Endothelial cell of umbilical vein (primary cell): ENCODE data around the gene TNFRSF1B. TPM values are rescaled to one million over a fixed set of nuclear protein-coding genes. Genes with fewer than 3 reads are reported as not detected.

Source experiments
- BruUV-seq: library from RNA; stranded (reverse); fragments of 400-500 nt; replicated peaks from 2 replicates; lab custom pipeline; 2021; lab: Mats Ljungman, UMichigan
- CTCF ChIA-PET: fragments of 300-600, 350-600 bp; sonication (Branson Sonifier 250); formaldehyde crosslinking; loops from one replicate; lab custom pipeline; 2021; ENCODE audit warnings: antibody characterized with exemption, inconsistent platforms; lab: Charles Lee
- POLR2A ChIA-PET: fragments of 300-600, 350-600 bp; sonication (Branson Sonifier 250); formaldehyde crosslinking; loops from one replicate; lab custom pipeline; 2021; ENCODE audit warnings: antibody characterized with exemption, inconsistent platforms; lab: Charles Lee
- DNase-seq: peaks from one replicate; pipeline ENCODE4 v3.0.0-alpha.2; 2011; ENCODE audit warnings: low read depth, low spot score
- FAIRE-seq: peaks from 2 replicates; lab custom pipeline; 2011; peaks lifted over from hg19 to GRCh38; lab: Jason Lieb, UNC
- H2AFZ ChIP-seq: 2 replicates; pipeline ENCODE4 v1.6.0; 2012; ENCODE audit warnings: low read depth, low read length, control low read depth, inconsistent platforms
- H3K27ac ChIP-seq: 2 replicates; pipeline ENCODE4 v1.5.1; 2011; ENCODE audit warnings: low read depth, mild to moderate bottlenecking, control low read depth, low read length, moderate library complexity; ENCODE audit not compliant: insufficient read depth
- H3K27me3 ChIP-seq, 2 experiments: 2 replicates each; pipeline versions ENCODE4 v1.6.0 to v1.6.1; 2011; ENCODE audit warnings: low read length in 2 of 2, mixed read lengths in 1 of 2; ENCODE audit not compliant: control insufficient read depth in 2 of 2, insufficient read depth in 2 of 2
- H3K36me3 ChIP-seq, 2 experiments: 2 replicates in 1 of 2; 3 replicates in 1 of 2; pipeline ENCODE4 v1.5.1; 2011; ENCODE audit warnings: low read length in 2 of 2, mild to moderate bottlenecking in 1 of 2, moderate library complexity in 1 of 2; ENCODE audit not compliant: control insufficient read depth in 2 of 2, insufficient read depth in 2 of 2; ENCODE audit errors: extremely low read depth in 1 of 2
- H3K4me1 ChIP-seq: 3 replicates; pipeline ENCODE4 v1.5.1; 2011; ENCODE audit warnings: mild to moderate bottlenecking, low read length; ENCODE audit not compliant: control insufficient read depth, insufficient read depth; ENCODE audit errors: extremely low read depth
- H3K4me2 ChIP-seq: 2 replicates; pipeline ENCODE4 v1.6.1; 2011; ENCODE audit warnings: low read length, control low read depth, mixed read lengths; ENCODE audit not compliant: insufficient read depth
- H3K4me3 ChIP-seq, 3 experiments: fragments of 200-600 bp in 1 of 3; sonication (generic), shearing (Covaris generic) in 1 of 3; replicated peaks in 1 of 3; 2 replicates each; pipeline ENCODE4 v1.5.1; 2011 to 2016; ENCODE audit warnings: control low read depth in 3 of 3, low read length in 3 of 3, mild to moderate bottlenecking in 2 of 3, inconsistent platforms in 1 of 3, low read depth in 1 of 3, moderate library complexity in 1 of 3; ENCODE audit not compliant: insufficient read depth in 1 of 3
- H3K79me2 ChIP-seq: 2 replicates; pipeline ENCODE4 v1.6.0; 2012; ENCODE audit warnings: low read length, inconsistent platforms; ENCODE audit not compliant: control insufficient read depth, insufficient read depth
- H3K9ac ChIP-seq: replicated peaks from 2 replicates; pipeline ENCODE3; 2011; ENCODE audit warnings: low read length, control low read depth; ENCODE audit not compliant: insufficient read depth; ENCODE audit errors: extremely low read depth
- H3K9me1 ChIP-seq: replicated peaks from 3 replicates; pipeline ENCODE4 v1.6.0; 2011; ENCODE audit warnings: mild to moderate bottlenecking, low read length; ENCODE audit not compliant: control insufficient read depth, insufficient read depth; ENCODE audit errors: extremely low read depth
- H3K9me3 ChIP-seq: replicated peaks from 2 replicates; pipeline ENCODE4 v1.5.1; 2012; ENCODE audit warnings: low read length, inconsistent platforms; ENCODE audit not compliant: control insufficient read depth, insufficient read depth
- H4K20me1 ChIP-seq: replicated peaks from 2 replicates; pipeline ENCODE3; 2011; ENCODE audit warnings: mild to moderate bottlenecking, low read length; ENCODE audit not compliant: control insufficient read depth, insufficient read depth; ENCODE audit errors: extremely low read depth
- EZH2 ChIP-seq: IDR thresholded peaks from 2 replicates; pipeline ENCODE4 v1.6.1; 2012; ENCODE audit warnings: borderline replicate concordance, low read depth, mild to moderate bottlenecking, moderate library complexity, low read length, inconsistent platforms; ENCODE audit not compliant: severe bottlenecking
- GATA2 ChIP-seq: IDR thresholded peaks from 2 replicates; pipeline ENCODE4 v1.7.0; 2011; ENCODE audit warnings: low read depth, mild to moderate bottlenecking, moderate library complexity, mixed read lengths, low read length; ENCODE audit not compliant: insufficient read length, insufficient read depth
- JUN ChIP-seq: IDR thresholded peaks from 2 replicates; pipeline ENCODE4 v1.6.1; 2011; ENCODE audit warnings: borderline replicate concordance, low read depth; ENCODE audit not compliant: insufficient read length, insufficient read depth
- MYC ChIP-seq: IDR thresholded peaks from one replicate; pipeline ENCODE4 v1.6.1; 2011; ENCODE audit warnings: mild to moderate bottlenecking, low read depth, low read length
- POLR2A ChIP-seq: IDR thresholded peaks from 2 replicates; pipeline ENCODE4 v1.6.1; 2012; ENCODE audit warnings: low read depth, mild to moderate bottlenecking, control low read depth, low read length
- POLR2AphosphoS5 ChIP-seq: IDR thresholded peaks from 2 replicates; pipeline ENCODE4 v1.6.1; 2012; ENCODE audit warnings: low read depth, mild to moderate bottlenecking, control low read depth, low read length, moderate library complexity; ENCODE audit not compliant: insufficient read depth
- dilution Hi-C: fragments of 300-500 bp; cut with MboI; formaldehyde crosslinking; loops from one replicate; pipeline ENCODE4 v1.15.0; 2019; ENCODE audit warnings: low sequenced_read_pairs; ENCODE audit not compliant: extremely low pct_ligation_motif_present
- intact Hi-C: fragments of 100-400 bp; cut with micrococcal nuclease; formaldehyde crosslinking; loops from one replicate; pipeline ENCODE4 v1.10.0; 2022
- polyA plus RNA-seq, 4 experiments: library from polyadenylated mRNA; depleted of rRNA in 3 of 4; stranded (reverse) in 3 of 4; unstranded in 1 of 4; fragments of >200 nt; gene quantifications; 2 replicates each; pipeline versions ENCODE4 v1.2.1 to v1.2.3, GENCODE V29; 2011 to 2012; ENCODE audit warnings: missing spikeins in 1 of 4
- total RNA-seq: library from RNA; stranded (reverse); gene quantifications from 2 replicates; pipeline ENCODE4 v1.2.3, GENCODE V29; 2021
- TF ChIP-seq, protein P1 (sequence below): IDR thresholded peaks from 2 replicates; pipeline ENCODE4 v1.6.1; 2011; ENCODE audit not compliant: insufficient read depth, insufficient read length
- TF ChIP-seq, protein P2 (sequence below), 2 donors: IDR thresholded peaks; 1 replicate in 1 of 2; 2 replicates in 1 of 2; pipeline ENCODE4 v1.5.1; 2011; ENCODE audit warnings: low read length in 2 of 2, mild to moderate bottlenecking in 2 of 2, moderate library complexity in 2 of 2, control low read depth in 1 of 2, inconsistent platforms in 1 of 2, low read depth in 1 of 2; ENCODE audit not compliant: insufficient read depth in 1 of 2; ENCODE audit errors: extremely low read depth in 1 of 2

Gene TNFRSF1B
- total and polyA plus RNA-seq, 2 donors (not counting 3 experiments of a cell fraction or from before 2014, with no cell fraction given) = 53.6 to 65.9 TPM

DNA sequence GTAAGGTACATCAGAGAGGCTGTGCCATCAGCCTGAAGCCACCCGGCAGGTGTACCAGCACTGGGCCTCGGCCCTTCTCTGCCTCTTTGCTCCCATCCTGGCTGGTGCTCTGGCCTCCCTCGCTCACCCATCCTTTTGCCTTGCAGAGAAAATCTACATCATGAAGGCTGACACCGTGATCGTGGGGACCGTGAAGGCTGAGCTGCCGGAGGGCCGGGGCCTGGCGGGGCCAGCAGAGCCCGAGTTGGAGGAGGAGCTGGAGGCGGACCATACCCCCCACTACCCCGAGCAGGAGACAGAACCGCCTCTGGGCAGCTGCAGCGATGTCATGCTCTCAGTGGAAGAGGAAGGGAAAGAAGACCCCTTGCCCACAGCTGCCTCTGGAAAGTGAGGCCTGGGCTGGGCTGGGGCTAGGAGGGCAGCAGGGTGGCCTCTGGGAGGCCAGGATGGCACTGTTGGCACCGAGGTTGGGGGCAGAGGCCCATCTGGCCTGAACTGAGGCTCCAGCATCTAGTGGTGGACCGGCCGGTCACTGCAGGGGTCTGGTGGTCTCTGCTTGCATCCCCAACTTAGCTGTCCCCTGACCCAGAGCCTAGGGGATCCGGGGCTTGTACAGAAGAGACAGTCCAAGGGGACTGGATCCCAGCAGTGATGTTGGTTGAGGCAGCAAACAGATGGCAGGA is 24.5 kb upstream of the TNFRSF1B start:
- Histone ChIP-seq H3K27me3 (no peaks in the 10 kb centered on the region), H3K4me3 (no peak overlapping the region), H3K4me1 (peaks cover 19% of the 10 kb centered on the region), H3K4me2 (no peak overlapping the region), H3K36me3 (no peaks in the 10 kb centered on the region), H3K79me2 (no peaks in the 10 kb centered on the region), H2AFZ (no peak overlapping the region), H3K9ac (no peak overlapping the region), H3K9me3 (no peaks in the 10 kb centered on the region), H3K9me1 (no peaks in the 10 kb centered on the region), H4K20me1 (no peaks in the 10 kb centered on the region), H3K27ac (no peak overlapping the region)
- dilution Hi-C loops = no loop called here
- intact Hi-C loops = no loop called here
- ChIA-PET CTCF (interaction anchor here (0.6 to 7.2 kb wide), 2 partner anchors 17 to 18 kb away, joined by 6 to 48 read pairs; no protein-coding TSS in a partner anchor), POLR2A (interaction anchor here (0.9 kb wide), 1 partner anchor 233 kb away, joined by 3 read pairs; no protein-coding TSS in a partner anchor)
- DNase-seq (no peak), FAIRE-seq (no peak)
- no peak for TF ChIP-seq EZH2
- TF ChIP-seq POLR2A = no peak
- TF ChIP-seq MYC = no peak
- TF ChIP-seq, protein P1, sequence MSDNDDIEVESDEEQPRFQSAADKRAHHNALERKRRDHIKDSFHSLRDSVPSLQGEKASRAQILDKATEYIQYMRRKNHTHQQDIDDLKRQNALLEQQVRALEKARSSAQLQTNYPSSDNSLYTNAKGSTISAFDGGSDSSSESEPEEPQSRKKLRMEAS = no peak
- no peak for TF ChIP-seq POLR2AphosphoS5
- no peak for TF ChIP-seq JUN
- TF ChIP-seq, protein P2, sequence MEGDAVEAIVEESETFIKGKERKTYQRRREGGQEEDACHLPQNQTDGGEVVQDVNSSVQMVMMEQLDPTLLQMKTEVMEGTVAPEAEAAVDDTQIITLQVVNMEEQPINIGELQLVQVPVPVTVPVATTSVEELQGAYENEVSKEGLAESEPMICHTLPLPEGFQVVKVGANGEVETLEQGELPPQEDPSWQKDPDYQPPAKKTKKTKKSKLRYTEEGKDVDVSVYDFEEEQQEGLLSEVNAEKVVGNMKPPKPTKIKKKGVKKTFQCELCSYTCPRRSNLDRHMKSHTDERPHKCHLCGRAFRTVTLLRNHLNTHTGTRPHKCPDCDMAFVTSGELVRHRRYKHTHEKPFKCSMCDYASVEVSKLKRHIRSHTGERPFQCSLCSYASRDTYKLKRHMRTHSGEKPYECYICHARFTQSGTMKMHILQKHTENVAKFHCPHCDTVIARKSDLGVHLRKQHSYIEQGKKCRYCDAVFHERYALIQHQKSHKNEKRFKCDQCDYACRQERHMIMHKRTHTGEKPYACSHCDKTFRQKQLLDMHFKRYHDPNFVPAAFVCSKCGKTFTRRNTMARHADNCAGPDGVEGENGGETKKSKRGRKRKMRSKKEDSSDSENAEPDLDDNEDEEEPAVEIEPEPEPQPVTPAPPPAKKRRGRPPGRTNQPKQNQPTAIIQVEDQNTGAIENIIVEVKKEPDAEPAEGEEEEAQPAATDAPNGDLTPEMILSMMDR (IDR thresholded peaks at IDR 0.05; ENCODE audit: extremely low read depth in 1 of 2, insufficient read depth in 1 of 2, low read depth in 1 of 2, low read length in 2 of 2) = no peak
- no peak for TF ChIP-seq GATA2
- BruUV-seq = no TSS peak
